Central memory CD4-positive, alpha-beta T cell (primary cell): Measurements from ENCODE around the gene CTBS.

Source experiments
- DNase-seq: peaks from one replicate; pipeline ENCODE4 v3.0.0; 2022

CTBS gene

DNA sequence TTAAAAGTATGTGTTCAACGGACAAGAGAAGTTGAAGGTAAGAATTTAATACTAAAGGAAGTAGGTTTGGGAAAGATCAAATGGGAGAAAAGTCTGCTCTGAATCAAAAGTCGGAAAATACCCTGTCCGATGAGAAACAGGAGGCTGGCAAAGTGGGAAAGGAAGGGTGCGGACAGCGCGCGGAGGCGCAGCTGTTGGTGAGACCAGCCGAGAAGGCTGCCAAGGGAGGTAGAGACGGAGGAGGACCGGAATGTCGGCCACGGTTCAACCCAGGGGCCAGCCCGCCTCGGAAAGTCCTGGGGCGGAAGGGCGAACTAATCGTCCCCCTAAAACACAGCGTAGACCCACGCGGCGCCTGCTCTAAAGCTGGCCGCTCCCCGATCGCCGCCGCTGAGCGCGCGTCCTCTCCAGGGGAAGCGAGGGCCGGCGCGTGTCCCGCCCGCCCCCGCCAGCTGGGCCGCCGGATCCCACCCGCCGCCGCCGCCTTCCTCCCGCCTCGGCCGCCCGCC is 68.7 kb downstream of the CTBS start:
- DNase-seq: no peak

DNA sequence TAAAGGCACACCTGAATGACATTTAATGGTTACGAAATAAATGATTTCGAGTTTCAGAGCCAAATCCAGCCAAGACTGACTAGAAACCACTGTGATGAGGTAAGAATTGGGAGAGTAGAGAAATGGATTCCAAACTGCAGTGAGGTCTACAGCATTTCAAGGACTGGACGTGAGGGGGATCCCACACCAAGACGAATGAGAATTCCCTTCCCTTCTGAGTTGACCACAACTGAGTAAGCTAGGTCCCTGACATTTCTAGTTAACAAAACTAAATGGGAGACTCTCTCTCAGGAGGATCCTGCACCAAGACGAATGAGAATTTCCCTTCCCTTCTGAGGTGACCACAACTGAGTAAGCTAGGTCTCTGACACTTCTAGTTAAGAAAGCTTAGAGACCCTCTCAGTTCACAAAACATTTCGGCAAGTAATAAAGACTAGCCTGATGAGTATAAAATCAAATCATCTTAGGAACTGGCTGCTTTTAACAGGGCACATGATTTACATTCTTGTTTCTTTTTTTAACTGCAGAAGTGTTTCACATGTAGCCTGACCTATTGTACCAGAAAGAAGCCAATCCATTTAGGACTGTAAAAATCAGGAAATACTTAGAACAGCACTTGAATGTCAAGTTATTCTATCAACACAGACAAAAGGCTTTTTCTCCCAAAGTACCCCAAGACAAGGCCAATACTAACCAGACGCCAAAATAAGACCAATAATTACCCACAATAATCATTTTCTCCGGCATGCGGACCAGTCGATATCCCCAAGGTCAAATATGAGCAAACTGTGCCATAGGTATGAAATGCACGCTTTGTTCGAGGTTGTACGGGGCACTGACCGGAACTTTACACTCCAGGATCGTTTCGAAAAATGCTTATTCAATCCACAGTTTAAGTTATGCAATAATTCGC is 69.4 kb downstream of the CTBS start:
- no peak for DNase-seq

DNA sequence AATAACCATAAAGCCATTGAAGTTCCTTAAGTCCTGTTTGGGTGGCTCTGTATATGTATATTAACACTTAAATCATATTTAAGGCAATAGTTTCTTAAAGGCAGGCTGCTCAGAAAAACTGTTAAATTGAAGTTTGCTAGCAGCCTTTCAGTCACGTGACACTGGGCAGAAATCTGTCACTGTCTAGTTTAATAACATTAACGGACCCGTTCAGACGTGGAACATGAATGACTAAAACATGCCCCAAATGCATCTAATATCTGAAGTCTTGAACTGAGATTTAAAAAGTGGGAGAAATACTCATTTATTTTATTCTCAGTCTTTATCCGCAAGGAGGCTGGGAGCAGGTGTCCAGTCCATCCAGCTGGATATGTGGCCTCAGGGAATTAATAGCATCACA is 71.3 kb downstream of the CTBS start:
- DNase-seq: no peak
